Esophagus muscularis mucosa (tissue), 4 donors: Measurements from ENCODE around the gene IL23R.

Experiments
- EP300 ChIP-seq: sonication (generic); formaldehyde crosslinking; IDR thresholded peaks from one replicate; pipeline ENCODE4 v1.6.1; 2017; ENCODE audit warnings: antibody characterized with exemption
- POLR2A ChIP-seq: fragments of 450-650 bp; IDR thresholded peaks from one replicate; pipeline ENCODE4 v1.6.1; 2017; ENCODE audit warnings: antibody characterized with exemption, moderate library complexity, mild to moderate bottlenecking, low read depth
- TF ChIP-seq, protein P1 (sequence below), 3 experiments: fragments of 200-600 bp in 2 of 3; fragments of 450-650 bp in 1 of 3; sonication (generic) in 2 of 3; IDR thresholded peaks; one replicate each; pipeline ENCODE4 v1.5.1; 2017 to 2019; ENCODE audit warnings: antibody characterized with exemption in 3 of 3, mild to moderate bottlenecking in 2 of 3, moderate library complexity in 1 of 3

DNA sequence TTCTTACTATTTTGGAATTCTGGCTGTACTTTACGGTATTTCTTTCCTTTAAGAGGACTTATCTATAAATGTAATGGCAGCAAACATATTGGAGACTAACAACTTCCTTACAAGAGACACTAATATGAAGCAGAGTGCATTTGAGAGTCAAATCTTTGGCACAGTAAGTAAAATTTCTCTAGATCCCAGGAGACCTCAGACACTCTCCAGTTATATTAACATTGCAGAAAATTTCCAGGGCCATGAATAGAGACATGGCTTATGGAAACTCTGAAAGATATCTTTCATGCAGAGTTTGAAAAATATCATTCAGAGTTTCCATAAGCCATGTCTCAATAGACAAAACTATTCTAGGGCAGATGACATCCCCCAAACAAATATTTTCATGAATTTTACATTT lies 51.2 kb downstream of the IL23R start:
- TF ChIP-seq, protein P1, sequence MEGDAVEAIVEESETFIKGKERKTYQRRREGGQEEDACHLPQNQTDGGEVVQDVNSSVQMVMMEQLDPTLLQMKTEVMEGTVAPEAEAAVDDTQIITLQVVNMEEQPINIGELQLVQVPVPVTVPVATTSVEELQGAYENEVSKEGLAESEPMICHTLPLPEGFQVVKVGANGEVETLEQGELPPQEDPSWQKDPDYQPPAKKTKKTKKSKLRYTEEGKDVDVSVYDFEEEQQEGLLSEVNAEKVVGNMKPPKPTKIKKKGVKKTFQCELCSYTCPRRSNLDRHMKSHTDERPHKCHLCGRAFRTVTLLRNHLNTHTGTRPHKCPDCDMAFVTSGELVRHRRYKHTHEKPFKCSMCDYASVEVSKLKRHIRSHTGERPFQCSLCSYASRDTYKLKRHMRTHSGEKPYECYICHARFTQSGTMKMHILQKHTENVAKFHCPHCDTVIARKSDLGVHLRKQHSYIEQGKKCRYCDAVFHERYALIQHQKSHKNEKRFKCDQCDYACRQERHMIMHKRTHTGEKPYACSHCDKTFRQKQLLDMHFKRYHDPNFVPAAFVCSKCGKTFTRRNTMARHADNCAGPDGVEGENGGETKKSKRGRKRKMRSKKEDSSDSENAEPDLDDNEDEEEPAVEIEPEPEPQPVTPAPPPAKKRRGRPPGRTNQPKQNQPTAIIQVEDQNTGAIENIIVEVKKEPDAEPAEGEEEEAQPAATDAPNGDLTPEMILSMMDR (IDR thresholded peaks at IDR 0.05), result no peak
- TF ChIP-seq POLR2A (no peak), EP300 (no peak)
